Measurements from ENCODE around the gene LRRTM1.

DNA sequence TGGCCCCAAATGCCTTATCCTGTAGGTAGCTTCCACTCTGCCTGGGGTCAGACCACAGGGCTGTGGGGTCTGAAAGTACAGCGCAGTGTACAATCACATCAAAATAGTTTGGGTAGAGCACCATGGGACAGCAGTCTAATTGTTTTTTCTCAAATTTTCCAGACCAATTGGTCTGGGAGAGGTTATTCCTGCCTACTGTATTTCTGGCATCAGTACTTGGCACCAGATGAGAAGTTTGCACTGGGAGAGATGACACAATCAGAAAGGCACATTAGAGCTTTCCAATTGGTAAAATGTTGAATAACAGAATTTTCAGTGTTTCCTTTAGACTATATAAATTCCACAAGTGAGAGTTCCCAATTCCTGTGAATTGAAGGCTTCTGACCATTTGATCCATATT lies 30.9 kb upstream of the LRRTM1 start:
- TF ChIP-seq, protein P1, sequence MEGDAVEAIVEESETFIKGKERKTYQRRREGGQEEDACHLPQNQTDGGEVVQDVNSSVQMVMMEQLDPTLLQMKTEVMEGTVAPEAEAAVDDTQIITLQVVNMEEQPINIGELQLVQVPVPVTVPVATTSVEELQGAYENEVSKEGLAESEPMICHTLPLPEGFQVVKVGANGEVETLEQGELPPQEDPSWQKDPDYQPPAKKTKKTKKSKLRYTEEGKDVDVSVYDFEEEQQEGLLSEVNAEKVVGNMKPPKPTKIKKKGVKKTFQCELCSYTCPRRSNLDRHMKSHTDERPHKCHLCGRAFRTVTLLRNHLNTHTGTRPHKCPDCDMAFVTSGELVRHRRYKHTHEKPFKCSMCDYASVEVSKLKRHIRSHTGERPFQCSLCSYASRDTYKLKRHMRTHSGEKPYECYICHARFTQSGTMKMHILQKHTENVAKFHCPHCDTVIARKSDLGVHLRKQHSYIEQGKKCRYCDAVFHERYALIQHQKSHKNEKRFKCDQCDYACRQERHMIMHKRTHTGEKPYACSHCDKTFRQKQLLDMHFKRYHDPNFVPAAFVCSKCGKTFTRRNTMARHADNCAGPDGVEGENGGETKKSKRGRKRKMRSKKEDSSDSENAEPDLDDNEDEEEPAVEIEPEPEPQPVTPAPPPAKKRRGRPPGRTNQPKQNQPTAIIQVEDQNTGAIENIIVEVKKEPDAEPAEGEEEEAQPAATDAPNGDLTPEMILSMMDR (IDR thresholded peaks at IDR 0.05): no peak
- no peak for TF ChIP-seq POLR2A (IDR thresholded peaks at IDR 0.05)
- TF ChIP-seq EP300 (IDR thresholded peaks at IDR 0.05; ENCODE audit: low read depth): no peak
- TF ChIP-seq POLR2AphosphoS5 (IDR thresholded peaks at IDR 0.05): no peak

Data from transverse colon (tissue), 4 donors.